Natural killer cell (primary cell): ENCODE results near the gene PRKN. TPM values are rescaled to one million over a fixed set of nuclear protein-coding genes. Genes with fewer than 3 reads are reported as not detected.

ENCODE experiments used
- ATAC-seq, 3 donors: fragments of 150-1000 bp in 2 of 3; fragments of 200-7000 bp in 1 of 3; cut with Tn5 transposase; 1 replicate in 1 of 3; 2 replicates in 2 of 3; pipeline ENCODE4 v1.10.0; 2021; ENCODE audit warnings: mild to moderate bottlenecking in 2 of 3, moderate library complexity in 2 of 3
- DNase-seq, 2 donors: peaks; one replicate each; pipeline versions ENCODE4 v3.0.0 to v3.0.0-alpha.2; 2013 to 2021; ENCODE audit warnings: mixed read lengths in 1 of 2
- H3K27ac ChIP-seq: one replicate; pipeline ENCODE4 v1.5.1; 2013; ENCODE audit warnings: mild to moderate bottlenecking, low read length
- H3K27me3 ChIP-seq: one replicate; pipeline ENCODE4 v1.6.1; 2013; ENCODE audit warnings: low read length; ENCODE audit not compliant: control insufficient read depth, insufficient read depth
- H3K36me3 ChIP-seq: one replicate; pipeline ENCODE4 v1.6.1; 2013; ENCODE audit warnings: low read length; ENCODE audit not compliant: control insufficient read depth, insufficient read depth
- H3K4me1 ChIP-seq: one replicate; pipeline ENCODE4 v1.6.1; 2013; ENCODE audit warnings: low read length; ENCODE audit not compliant: control insufficient read depth, insufficient read depth
- H3K4me3 ChIP-seq: one replicate; pipeline ENCODE4 v1.5.1; 2013; ENCODE audit warnings: low read length
- H3K9me3 ChIP-seq: one replicate; pipeline ENCODE4 v1.6.1; 2013; ENCODE audit warnings: low read length; ENCODE audit not compliant: control insufficient read depth, insufficient read depth
- H3K27ac Mint-ChIP-seq, 2 donors: one replicate each; pipeline ENCODE4 v1.8.0; 2022; ENCODE audit warnings: mild to moderate bottlenecking in 2 of 2, mixed read lengths in 2 of 2, moderate library complexity in 1 of 2
- H3K27me3 Mint-ChIP-seq, 2 donors: one replicate each; pipeline ENCODE4 v1.8.0; 2022; ENCODE audit warnings: low read depth in 2 of 2, mixed read lengths in 2 of 2
- H3K36me3 Mint-ChIP-seq: one replicate; pipeline ENCODE4 v1.8.0; 2022; ENCODE audit warnings: mixed read lengths
- H3K4me1 Mint-ChIP-seq, 2 donors: one replicate each; pipeline ENCODE4 v1.8.0; 2022; ENCODE audit warnings: mixed read lengths in 2 of 2
- H3K4me3 Mint-ChIP-seq: one replicate; pipeline ENCODE4 v1.8.0; 2022; ENCODE audit warnings: mild to moderate bottlenecking, moderate library complexity, mixed read lengths
- H3K9me3 Mint-ChIP-seq, 2 donors: one replicate each; pipeline ENCODE4 v1.8.0; 2022; ENCODE audit warnings: mixed read lengths in 2 of 2
- CTCF ChIP-seq: fragments of 200-600 bp; IDR thresholded peaks from one replicate; pipeline ENCODE4 v1.8.0; 2022; ENCODE audit warnings: antibody characterized with exemption
- WGBS: methylation state at CpG from one replicate; pipeline ENCODE4 v1.1.7; 2013; ENCODE audit warnings: missing lambda C conversion rate; ENCODE audit not compliant: insufficient coverage; 5-methylcytosine and 5-hydroxymethylcytosine counted together
- intact Hi-C: fragments of 100-400 bp; cut with micrococcal nuclease; formaldehyde crosslinking; loops from one replicate; pipeline ENCODE4 v1.14.2; 2022
- total RNA-seq, 4 donors: library from RNA; stranded (reverse); fragments of 120-200 nt in 1 of 4; gene quantifications; one replicate each; pipeline versions ENCODE4 v1.2.3 to v1.2.4, GENCODE V29; 2013 to 2022

Gene PRKN
- total RNA-seq, 3 donors from 2014 or later (not counting 1 experiment from before 2014, with no cell fraction given), result 1.4 to 1.9 (median 1.9) TPM

DNA sequence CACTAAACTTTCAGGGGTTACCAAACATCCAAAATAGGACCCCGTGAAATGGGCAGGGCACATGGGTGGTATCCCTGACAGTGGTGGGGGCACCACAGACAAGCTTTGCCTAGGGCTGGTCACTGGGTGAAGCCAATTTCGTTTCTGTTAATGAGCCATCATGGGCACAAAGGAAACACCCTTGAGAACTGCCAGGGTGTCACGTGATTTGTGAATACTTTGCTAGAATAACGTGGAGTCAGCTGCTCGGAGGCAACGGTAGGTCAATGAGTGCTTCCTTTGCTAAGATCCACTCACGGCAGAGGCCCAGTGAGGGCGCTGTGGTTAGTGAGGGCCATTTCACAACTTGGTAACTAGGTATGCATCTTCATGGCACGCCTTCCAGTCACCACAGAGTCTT lies 1366.0 kb downstream of the PRKN start:
- no peak overlapping the region for H3K27ac Mint-ChIP-seq
- peaks cover 3 to 4% of the 10 kb centered on the region in 2 donors for H3K9me3 Mint-ChIP-seq
- H3K4me1 Mint-ChIP-seq, result peaks cover 4 to 14% of the 10 kb centered on the region in 2 donors
- peaks cover 2 to 18% of the 10 kb centered on the region in 2 donors for H3K27me3 Mint-ChIP-seq
- intact Hi-C loops, result no loop called here
- H3K4me3 Mint-ChIP-seq, result no peak overlapping the region
- peaks cover 3% of the 10 kb centered on the region for H3K9me3 ChIP-seq
- TF ChIP-seq CTCF, result no peak
- no peaks in the 10 kb centered on the region for H3K27me3 ChIP-seq
- no peak overlapping the region for H3K4me3 ChIP-seq
- WGBS, result 85% methylated on average over 9 of the region's 9 CpGs
- H3K27ac ChIP-seq, result no peak overlapping the region
- H3K36me3 Mint-ChIP-seq, result peaks cover 7% of the 10 kb centered on the region
- DNase-seq (no peak), ATAC-seq (peak in 2 of 3 donors; percentile 39 to 40)
- H3K36me3 ChIP-seq, result no peaks in the 10 kb centered on the region
- peaks cover 8% of the 10 kb centered on the region for H3K4me1 ChIP-seq

- Histone ChIP-seq H3K27me3 (no peaks in the 10 kb centered on the region), H3K27ac (no peak overlapping the region), H3K9me3 (peaks cover 3% of the 10 kb centered on the region), H3K4me3 (no peak overlapping the region), H3K36me3 (no peaks in the 10 kb centered on the region), H3K4me1 (peaks cover 17% of the 10 kb centered on the region)
- ATAC-seq (no peak), DNase-seq (no peak)
- no peak for TF ChIP-seq CTCF
- Mint-ChIP-seq H3K9me3 (peaks cover 3 to 4% of the 10 kb centered on the region in 2 donors), H3K27me3 (peaks cover 4 to 18% of the 10 kb centered on the region in 2 donors), H3K27ac (no peak overlapping the region), H3K36me3 (peaks cover 7% of the 10 kb centered on the region), H3K4me1 (peaks cover 9 to 24% of the 10 kb centered on the region in 2 donors), H3K4me3 (no peak overlapping the region)
- WGBS, result 42% methylated on average over 2 of the region's 3 CpGs
- intact Hi-C loops, result no loop called here
Observed at GRCh38 chr6:161360520-161360919, 1367.0 kb downstream of the PRKN start.

- H3K9me3 ChIP-seq, result peaks cover 3% of the 10 kb centered on the region
- ATAC-seq (no peak), DNase-seq (no peak)
- Mint-ChIP-seq H3K9me3 (peaks cover 3 to 4% of the 10 kb centered on the region in 2 donors), H3K27ac (no peak overlapping the region), H3K36me3 (peaks cover 7% of the 10 kb centered on the region), H3K4me1 (peaks cover 9 to 24% of the 10 kb centered on the region in 2 donors), H3K27me3 (peaks cover 4 to 18% of the 10 kb centered on the region in 2 donors), H3K4me3 (no peak overlapping the region)
- H3K4me3 ChIP-seq, result no peak overlapping the region
- H3K27me3 ChIP-seq, result no peaks in the 10 kb centered on the region
- no peak overlapping the region for H3K27ac ChIP-seq
- intact Hi-C loops, result no loop called here
- no peak for TF ChIP-seq CTCF
- peaks cover 17% of the 10 kb centered on the region for H3K4me1 ChIP-seq
- no peaks in the 10 kb centered on the region for H3K36me3 ChIP-seq
- 74% methylated on average over 5 of the region's 5 CpGs for WGBS
Observed at GRCh38 chr6:161359618-161359945, 1368.0 kb downstream of the PRKN start.

DNA sequence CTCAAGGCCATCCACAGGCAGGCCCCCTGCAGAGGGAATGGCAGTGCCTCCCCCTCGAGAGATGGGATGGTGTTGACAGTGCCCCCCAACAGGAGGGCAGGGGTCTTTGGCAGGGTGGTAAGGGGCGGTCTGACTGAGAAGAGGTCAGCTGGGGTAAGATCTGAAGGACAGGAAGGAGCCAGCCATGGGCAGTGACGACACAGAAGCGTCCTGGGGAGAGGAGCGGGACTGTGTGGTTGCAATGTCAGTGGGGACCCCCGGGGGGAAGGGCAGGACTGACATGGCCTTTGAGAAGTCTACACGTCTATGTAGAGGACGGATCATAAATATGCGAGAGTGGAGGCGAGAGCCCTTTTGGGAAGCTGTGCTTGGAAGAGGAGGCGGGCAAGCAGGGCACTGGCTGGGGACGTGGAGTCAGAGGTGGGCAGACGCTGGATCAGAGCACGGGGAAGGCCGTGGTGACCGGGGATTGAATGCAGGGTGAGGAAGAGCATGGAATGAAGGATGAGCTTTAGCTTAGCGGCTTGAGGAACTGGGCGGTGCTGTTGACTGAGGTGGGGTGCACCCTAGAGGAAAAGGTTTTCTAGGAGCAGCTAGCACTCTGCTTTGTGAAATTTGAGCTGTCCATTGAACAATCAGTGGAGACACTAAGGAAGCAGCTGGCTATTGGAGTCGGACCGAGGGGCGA lies 1371.3 kb downstream of the PRKN start:
- H3K27me3 Mint-ChIP-seq, result peaks cover 4 to 17% of the 10 kb centered on the region in 2 donors
- H3K4me3 Mint-ChIP-seq, result peak overlapping the region; percentile 23
- WGBS, result 84% methylated on average over 21 of the region's 21 CpGs
- intact Hi-C loops, result no loop called here
- TF ChIP-seq CTCF, result no peak
- DNase-seq (no peak), ATAC-seq (peak in 1 of 3 donors; percentile 22)
- H3K27ac Mint-ChIP-seq, result peak overlapping the region in 1 of 2 donors; percentile 79
- peaks cover 9 to 24% of the 10 kb centered on the region in 2 donors for H3K4me1 Mint-ChIP-seq
- peak overlapping the region; percentile 31 for H3K27ac ChIP-seq
- H3K27me3 ChIP-seq, result no peaks in the 10 kb centered on the region
- no peaks in the 10 kb centered on the region for H3K36me3 Mint-ChIP-seq
- no peaks in the 10 kb centered on the region for H3K9me3 ChIP-seq
- H3K4me3 ChIP-seq, result no peak overlapping the region
- H3K9me3 Mint-ChIP-seq, result no peaks in the 10 kb centered on the region
- peaks cover 17% of the 10 kb centered on the region for H3K4me1 ChIP-seq
- no peaks in the 10 kb centered on the region for H3K36me3 ChIP-seq
